Measurements from ENCODE around the gene GLIS1. TPM values are rescaled to one million over a fixed set of nuclear protein-coding genes. Genes with fewer than 3 reads are reported as not detected.

The GLIS1 gene
- total and polyA plus RNA-seq, 2 of the 8 experiments (the other 6 are each of a cell fraction or from before 2014, with no cell fraction given), result 0.15 to 0.22 TPM

DNA sequence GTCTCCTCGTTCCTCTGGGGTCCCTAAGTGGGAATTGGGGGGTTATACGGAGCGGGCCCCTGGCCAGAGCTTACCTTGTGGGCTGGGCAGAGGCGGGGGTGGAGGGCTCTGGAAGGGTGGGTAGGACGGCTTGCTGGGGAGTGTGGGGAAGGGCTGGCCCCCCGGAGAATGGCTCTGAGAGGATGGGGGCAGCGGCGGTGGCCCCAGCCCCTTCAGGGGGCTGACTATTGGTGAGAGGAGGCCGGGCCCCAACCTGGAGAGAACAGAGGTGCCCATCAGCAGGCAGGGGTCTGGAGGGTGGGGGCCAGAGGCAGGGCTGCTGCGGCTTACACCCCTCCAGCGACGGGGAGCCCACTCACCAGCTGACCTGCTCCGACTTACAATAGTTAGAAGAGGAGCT is 229.2 kb downstream of the GLIS1 start:
- Histone ChIP-seq H3K23ac (ENCODE audit: insufficient read length) (no peak overlapping the region), H4K5ac (ENCODE audit: insufficient read length, low read depth, low read length) (no peak overlapping the region), H3K23me2 (ENCODE audit: low read depth, low read length) (no peaks in the 10 kb centered on the region), H2BK12ac (ENCODE audit: low read depth, low read length) (no peak overlapping the region), H4K8ac (ENCODE audit: extremely low read depth, insufficient read depth, low read length) (peak overlapping the region; percentile 1; the same call in 1 of the 2 replicates), H3K36me3 (ENCODE audit: control insufficient read depth in 2 of 4, insufficient read depth in 4 of 4, low read length in 3 of 4) (no peaks in the 10 kb centered on the region), H3K79me1 (ENCODE audit: low read depth, low read length) (no peaks in the 10 kb centered on the region), H3K18ac (ENCODE audit: extremely low read depth, low read length) (no peak overlapping the region), H3K56ac (replicated peaks; ENCODE audit: insufficient read length, low read depth, low read length) (no peak overlapping the region), H3K4me2 (ENCODE audit: insufficient read depth in 1 of 2, low read depth in 2 of 2, low read length in 2 of 2) (no peak overlapping the region), H2AK5ac (ENCODE audit: low read depth, low read length) (no peak overlapping the region), H2BK5ac (ENCODE audit: low read depth, low read length) (0 out of 2 replicates have a peak overlapping the region, but pooled peaks have one; percentile 63), H3K4me1 (replicated peaks in 1 of 4; ENCODE audit: control insufficient read depth in 3 of 4, insufficient read depth in 4 of 4, low read length in 3 of 4) (peaks cover 0 to 20% (median 3%) of the 10 kb centered on the region in 4 experiments; a peak in 2 of 7 replicates), H3K9ac (replicated peaks in 1 of 4; ENCODE audit: extremely low read depth in 1 of 4, low read depth in 3 of 4, low read length in 3 of 4) (no peak overlapping the region), H4K20me1 (replicated peaks in 1 of 2; ENCODE audit: control insufficient read depth in 1 of 2, insufficient read depth in 2 of 2, low read length in 2 of 2) (no peaks in the 10 kb centered on the region), H3K4ac (replicated peaks; ENCODE audit: insufficient read length, low read depth, low read length) (no peak overlapping the region), H2AFZ (ENCODE audit: low read length) (no peak overlapping the region), H2BK15ac (ENCODE audit: low read length) (no peak overlapping the region), H3K9me3 (ENCODE audit: insufficient read depth in 2 of 2, low read depth in 1 of 2, low read length in 1 of 2) (no peaks in the 10 kb centered on the region), H3K27me3 (replicated peaks in 1 of 4; ENCODE audit: control insufficient read depth in 3 of 4, extremely low read depth in 1 of 4, insufficient read depth in 3 of 4, low read length in 3 of 4) (no peaks in the 10 kb centered on the region), H2BK120ac (replicated peaks; ENCODE audit: low read depth, low read length) (no peak overlapping the region), H4K91ac (replicated peaks; ENCODE audit: insufficient read length, low read length) (peak overlapping the region; percentile 69), H3K79me2 (ENCODE audit: control insufficient read depth in 1 of 2, insufficient read depth in 2 of 2, low read length in 2 of 2) (no peaks in the 10 kb centered on the region), H3K27ac (ENCODE audit: low read depth, low read length) (no peak overlapping the region), H3K4me3 (ENCODE audit: extremely low read depth in 1 of 4, insufficient read depth in 2 of 4, low read depth in 3 of 4, low read length in 4 of 4) (no peak overlapping the region), H3K14ac (ENCODE audit: insufficient read length) (no peak overlapping the region), H2BK20ac (ENCODE audit: low read length) (0 out of 2 replicates have a peak overlapping the region, but pooled peaks have one; percentile 61)
- TF ChIP-seq BRCA1 (IDR thresholded peaks at IDR 0.05; ENCODE audit: low read depth, low read length), result no peak
- no peak for TF ChIP-seq SIN3A (conservative IDR thresholded peaks at IDR 0.05 in 1 of 2, IDR thresholded peaks at IDR 0.05 in 1 of 2; ENCODE audit: low read depth in 1 of 2, low read length in 2 of 2)
- TF ChIP-seq SP2 (IDR thresholded peaks at IDR 0.05; ENCODE audit: low read length), result no peak
- no peak for TF ChIP-seq GTF2F1 (IDR thresholded peaks at IDR 0.05; ENCODE audit: borderline replicate concordance, low read depth, low read length)
- POLR2A ChIA-PET (ENCODE audit: partially characterized antibody), result interaction anchor here (0.5 to 0.7 kb wide), 2 partner anchors 23 to 135 kb away, joined by 3 read pairs; no protein-coding TSS in a partner anchor
- DNase-seq (ENCODE audit: low read depth in 1 of 2, low spot score in 2 of 2) (no peak), FAIRE-seq (no peak)
- CTCF ChIA-PET (ENCODE audit: partially characterized antibody), result interaction anchor here (0.8 to 1.9 kb wide), 8 partner anchors 9 to 153 kb away, joined by 3 to 5 read pairs (median 4); no protein-coding TSS in a partner anchor
- 77% methylated on average over 11 of the region's 13 CpGs; no CpG with 5 or more reads in 1 of the 2 experiments for WGBS, 2 experiments (ENCODE audit: extremely low coverage in 1 of 2, insufficient coverage in 1 of 2, insufficient read length in 1 of 2, insufficient replicate concordance in 2 of 2, low coverage in 1 of 2, low lambda C conversion rate in 2 of 2, missing lambda C conversion rate in 1 of 2)

All from H1 (cell line).